ENCODE data around the gene ERBB2.
"Not testable (repeated sequence)": the region's sequence is repeated elsewhere in the genome, so short reads cannot be mapped to it uniquely, and the experiment has no call there.

ERBB2 gene

DNA sequence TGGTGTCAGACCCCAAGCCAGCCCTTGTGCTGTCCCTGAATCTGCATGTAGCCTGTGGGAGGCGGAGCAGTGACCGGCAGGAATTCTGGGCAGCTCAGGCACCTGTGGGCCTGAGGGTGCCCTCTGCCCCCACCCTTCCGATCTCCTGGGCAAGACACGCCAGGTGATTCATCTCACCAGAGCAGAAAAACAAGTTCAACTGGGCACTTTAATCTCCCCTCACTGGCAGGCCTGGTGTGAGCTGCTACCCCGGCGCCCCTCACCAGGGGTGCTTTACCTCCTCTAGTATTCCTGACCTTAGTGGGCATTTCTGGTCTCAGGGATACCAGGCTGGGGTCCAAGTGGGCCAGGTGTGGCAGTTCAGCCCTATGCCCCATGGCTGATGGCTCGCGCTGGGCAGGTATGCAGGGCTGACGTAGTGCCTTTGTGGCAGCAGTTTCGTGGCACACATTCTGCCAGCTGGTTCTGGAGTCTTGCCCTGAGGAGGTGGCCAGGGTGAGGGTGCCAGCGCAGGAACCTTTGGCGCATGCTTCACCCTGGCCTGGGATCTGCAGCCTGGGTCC, 6.0 kb downstream of the ERBB2 start:
- DNase-seq, result no peak

DNA sequence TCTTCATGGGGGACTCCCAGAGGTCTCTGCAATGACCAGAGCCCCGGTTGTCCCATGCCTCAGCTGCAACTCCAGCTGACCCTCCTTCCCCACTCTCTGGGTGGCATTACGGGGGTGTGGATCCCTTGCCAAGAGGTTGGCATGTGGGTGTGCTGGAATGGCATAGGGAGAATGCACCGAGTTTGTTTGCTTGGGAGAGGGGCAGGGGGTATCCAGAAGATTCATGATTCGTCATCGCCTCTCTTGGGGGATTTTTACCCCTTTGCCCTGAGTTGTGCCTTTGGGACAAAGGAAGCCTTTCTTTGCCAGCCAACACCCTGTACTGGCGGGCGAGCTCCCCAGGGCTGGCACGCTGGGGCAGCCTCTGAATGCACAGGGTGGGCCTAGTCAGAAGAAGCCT, 6.5 kb downstream of the ERBB2 start:
- DNase-seq, result no peak

- no peak for DNase-seq
These were observed 7.1 kb downstream of the ERBB2 start for GRCh38 chr17:39706921-39707337.

GRCh38 chr17:39709319-39709997, 9.6 kb downstream of the ERBB2 start:
- DNase-seq, result no peak

DNA sequence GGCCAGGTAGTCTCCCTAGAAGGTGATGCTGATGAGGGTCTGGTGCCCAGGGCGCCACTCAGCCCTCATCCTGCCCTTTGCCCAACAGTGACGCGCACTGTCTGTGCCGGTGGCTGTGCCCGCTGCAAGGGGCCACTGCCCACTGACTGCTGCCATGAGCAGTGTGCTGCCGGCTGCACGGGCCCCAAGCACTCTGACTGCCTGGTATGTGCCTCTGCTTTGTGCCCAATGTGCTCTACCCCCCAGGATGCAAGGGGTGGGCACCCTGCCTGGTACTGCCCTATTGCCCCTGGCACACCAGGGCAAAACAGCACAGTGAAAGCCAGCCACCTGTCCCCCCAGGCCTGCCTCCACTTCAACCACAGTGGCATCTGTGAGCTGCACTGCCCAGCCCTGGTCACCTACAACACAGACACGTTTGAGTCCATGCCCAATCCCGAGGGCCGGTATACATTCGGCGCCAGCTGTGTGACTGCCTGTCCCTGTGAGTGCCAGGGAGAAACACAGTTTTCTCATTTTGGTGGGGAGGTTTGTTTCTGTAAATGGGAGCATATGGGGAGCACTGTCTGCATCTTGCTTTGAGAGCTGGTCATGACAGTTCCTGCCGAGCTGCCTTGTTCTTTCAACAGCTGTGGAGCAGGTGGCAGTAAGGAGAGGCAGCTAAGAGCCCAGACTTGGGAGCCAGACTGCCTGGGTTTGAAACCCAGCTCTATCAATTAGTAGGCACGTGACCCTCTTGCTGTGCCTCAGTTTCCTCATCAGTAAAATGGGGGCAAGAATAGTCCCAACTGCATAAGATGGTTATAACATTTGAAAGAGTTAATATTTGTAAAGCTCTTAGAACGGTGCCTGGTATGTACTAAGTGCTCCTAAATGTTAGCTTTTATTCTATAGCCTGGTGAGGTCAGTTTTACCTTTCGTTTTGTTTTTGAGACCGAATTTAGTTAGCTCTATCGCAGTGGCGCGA, 10.4 kb downstream of the ERBB2 start:
- no peak for DNase-seq

GRCh38 chr17:39711071-39711470, 11.2 kb downstream of the ERBB2 start:
- not testable (repeated sequence) for DNase-seq

GRCh38 chr17:39711851-39712250, 12.0 kb downstream of the ERBB2 start:
- no peak for DNase-seq

DNA sequence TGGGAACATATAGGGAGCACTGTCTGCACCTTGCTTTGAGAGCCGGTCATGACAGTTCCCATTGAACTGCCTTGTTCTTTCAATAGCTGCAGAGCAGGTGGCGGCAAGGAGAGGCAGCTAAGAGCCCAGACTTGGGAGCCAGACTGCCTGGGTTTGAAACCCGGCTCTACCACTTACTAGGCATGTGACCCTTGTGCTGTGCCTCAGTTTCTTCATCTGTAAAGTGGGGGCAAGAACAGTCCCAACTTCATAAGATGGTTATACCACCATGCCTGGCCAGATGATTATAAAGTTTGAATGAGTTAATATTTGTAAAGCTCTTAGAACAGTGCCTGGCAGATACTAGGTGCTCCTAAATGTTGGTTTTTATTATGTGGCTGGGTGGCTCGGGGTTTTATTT, 14.4 kb downstream of the ERBB2 start:
- no peak for DNase-seq

GRCh38 chr17:39715375-39716072, 15.7 kb downstream of the ERBB2 start:
- DNase-seq, result no peak

DNA sequence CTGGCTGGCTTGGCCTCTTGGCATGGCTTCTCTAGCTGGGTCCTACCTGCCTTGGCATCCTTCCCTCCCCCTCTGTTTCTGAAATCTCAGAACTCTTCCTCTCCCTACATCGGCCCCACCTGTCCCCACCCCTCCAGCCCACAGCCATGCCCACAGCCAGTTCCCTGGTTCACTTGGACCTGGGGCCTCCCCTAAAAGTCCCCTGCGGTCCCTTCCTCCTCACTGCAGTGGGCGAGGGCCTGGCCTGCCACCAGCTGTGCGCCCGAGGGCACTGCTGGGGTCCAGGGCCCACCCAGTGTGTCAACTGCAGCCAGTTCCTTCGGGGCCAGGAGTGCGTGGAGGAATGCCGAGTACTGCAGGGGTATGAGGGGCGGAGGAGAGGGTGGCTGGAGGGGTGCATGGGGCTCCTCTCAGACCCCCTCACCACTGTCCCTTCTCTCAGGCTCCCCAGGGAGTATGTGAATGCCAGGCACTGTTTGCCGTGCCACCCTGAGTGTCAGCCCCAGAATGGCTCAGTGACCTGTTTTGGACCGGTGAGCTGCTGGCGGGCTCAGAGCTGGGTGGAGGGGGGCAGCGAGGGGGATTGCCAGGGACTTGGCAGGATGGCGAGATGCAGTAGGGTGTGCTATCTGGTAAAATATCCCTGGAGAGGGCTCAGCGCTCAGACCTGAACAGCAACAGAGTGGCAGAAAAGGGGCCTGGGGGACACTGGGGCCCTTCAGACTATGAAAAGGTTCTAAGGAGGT, 16.4 kb downstream of the ERBB2 start:
- no peak for DNase-seq

GRCh38 chr17:39716879-39717536, 17.1 kb downstream of the ERBB2 start:
- DNase-seq, result no peak

- DNase-seq, result no peak
These were observed 17.8 kb downstream of the ERBB2 start for GRCh38 chr17:39717660-39718059.

DNA sequence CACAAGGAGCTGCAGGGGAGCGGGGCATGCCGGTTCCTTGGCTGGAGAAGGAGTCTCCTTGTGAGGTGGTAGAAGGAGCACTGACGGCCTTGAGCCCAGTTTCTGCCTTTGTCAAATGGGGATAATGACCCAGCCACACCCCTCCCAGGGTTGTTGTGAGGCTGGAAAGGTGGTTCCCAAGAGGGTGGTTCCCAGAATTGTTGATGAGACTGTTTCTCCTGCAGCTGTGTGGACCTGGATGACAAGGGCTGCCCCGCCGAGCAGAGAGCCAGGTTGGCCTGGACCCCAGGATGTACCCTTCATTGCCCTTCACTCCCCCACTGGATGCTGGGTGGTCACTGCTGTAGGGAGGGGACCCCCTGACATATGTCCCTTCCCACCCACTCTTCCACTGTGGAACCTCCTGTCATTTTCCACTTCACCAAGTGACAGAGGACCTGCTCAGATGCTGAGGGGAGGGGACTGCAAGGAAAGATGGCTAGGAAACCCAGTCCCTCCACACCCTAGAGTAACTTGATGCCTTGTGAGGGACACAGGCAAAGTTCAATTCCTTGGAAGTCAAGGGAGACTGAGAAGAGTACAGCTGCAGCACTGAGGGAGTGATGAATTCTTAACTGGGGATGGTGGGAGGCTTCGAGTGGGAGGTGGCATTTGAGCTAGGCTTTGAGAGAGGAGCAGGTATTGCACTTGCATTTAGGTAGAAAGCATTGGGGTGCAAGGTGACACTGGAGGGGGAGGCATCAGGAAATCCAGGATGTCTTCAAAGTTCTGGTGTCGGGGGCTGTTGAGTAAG, 19.9 kb downstream of the ERBB2 start:
- DNase-seq, result no peak

DNA sequence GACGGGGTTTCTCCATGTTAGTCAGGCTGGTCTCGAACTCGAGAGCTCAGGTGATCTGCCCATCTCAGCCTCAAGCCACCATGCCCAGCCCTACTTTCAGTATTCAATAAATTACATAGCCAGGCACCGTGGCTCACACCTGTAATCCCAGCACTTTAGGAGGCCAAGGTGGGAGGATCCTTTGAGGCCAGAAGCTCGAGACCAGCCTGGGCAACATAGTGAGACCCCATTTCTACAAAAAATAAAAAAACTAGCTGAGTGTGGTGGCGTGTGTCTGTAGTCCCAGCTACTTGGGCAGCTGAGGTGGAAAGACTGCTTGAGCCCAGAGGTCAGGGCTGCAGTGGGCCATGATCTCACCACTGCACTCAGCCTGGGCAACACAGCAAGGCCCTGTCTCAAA, 22.2 kb downstream of the ERBB2 start:
- DNase-seq, result no peak

DNA sequence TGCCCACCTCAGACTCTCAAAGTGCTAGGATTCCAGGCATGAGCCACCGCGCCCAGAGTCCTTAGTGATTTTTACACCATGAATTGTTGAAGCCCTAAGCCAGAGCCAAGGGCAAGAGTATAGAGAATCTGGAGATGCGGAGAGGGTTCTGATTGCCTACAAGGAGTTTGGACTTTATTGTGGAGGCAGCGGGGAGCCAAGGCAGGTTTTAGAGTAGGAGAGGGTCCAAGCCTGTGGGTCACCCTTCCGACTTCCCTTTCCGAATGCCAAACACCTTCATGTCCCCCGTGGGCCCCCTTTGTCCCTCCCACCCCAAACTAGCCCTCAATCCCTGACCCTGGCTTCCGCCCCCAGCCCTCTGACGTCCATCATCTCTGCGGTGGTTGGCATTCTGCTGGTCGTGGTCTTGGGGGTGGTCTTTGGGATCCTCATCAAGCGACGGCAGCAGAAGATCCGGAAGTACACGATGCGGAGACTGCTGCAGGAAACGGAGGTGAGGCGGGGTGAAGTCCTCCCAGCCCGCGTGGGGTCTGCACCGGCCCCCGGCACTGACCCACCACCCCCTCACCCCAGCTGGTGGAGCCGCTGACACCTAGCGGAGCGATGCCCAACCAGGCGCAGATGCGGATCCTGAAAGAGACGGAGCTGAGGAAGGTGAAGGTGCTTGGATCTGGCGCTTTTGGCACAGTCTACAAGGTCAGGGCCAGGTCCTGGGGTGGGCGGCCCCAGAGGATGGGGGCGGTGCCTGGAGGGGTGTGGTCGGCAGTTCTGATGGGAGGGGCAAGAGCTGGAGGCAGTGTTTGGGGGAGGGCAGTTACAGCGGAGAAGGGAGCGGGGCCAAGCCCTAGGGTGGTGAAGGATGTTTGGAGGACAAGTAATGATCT, 23.3 kb downstream of the ERBB2 start:
- DNase-seq, result no peak

DNA sequence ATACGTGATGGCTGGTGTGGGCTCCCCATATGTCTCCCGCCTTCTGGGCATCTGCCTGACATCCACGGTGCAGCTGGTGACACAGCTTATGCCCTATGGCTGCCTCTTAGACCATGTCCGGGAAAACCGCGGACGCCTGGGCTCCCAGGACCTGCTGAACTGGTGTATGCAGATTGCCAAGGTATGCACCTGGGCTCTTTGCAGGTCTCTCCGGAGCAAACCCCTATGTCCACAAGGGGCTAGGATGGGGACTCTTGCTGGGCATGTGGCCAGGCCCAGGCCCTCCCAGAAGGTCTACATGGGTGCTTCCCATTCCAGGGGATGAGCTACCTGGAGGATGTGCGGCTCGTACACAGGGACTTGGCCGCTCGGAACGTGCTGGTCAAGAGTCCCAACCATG, 24.9 kb downstream of the ERBB2 start:
- DNase-seq, result no peak

- not testable (repeated sequence) for DNase-seq
These were observed 26.1 kb downstream of the ERBB2 start for GRCh38 chr17:39725923-39726322.

- no peak for DNase-seq
These were observed 26.8 kb downstream of the ERBB2 start for GRCh38 chr17:39726617-39727016.

DNA sequence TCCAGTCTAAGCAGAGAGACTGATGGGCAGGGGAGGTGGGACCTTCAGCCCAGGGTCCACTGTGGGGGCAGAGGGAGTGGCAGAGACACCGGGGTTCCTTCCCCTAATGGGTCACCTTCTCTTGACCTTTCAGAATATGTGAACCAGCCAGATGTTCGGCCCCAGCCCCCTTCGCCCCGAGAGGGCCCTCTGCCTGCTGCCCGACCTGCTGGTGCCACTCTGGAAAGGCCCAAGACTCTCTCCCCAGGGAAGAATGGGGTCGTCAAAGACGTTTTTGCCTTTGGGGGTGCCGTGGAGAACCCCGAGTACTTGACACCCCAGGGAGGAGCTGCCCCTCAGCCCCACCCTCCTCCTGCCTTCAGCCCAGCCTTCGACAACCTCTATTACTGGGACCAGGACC, 27.7 kb downstream of the ERBB2 start:
- DNase-seq, result no peak

- no peak for DNase-seq
These were observed 29.5 kb downstream of the ERBB2 start for GRCh38 chr17:39729280-39729851.
